GM19372 (cell line): ENCODE results near the gene TEX55.
"Not testable (repeated sequence)": the region's sequence is repeated elsewhere in the genome, so short reads cannot be mapped to it uniquely, and the experiment has no call there.

ENCODE experiments used
- ATAC-seq: cut with Tn5 transposase; IDR thresholded peaks from one replicate; pipeline ENCODE4 v1.9.1; 2021; ENCODE audit warnings: mild to moderate bottlenecking, low read depth, moderate library complexity; ENCODE audit not compliant: unreplicated experiment

The TEX55 gene

DNA sequence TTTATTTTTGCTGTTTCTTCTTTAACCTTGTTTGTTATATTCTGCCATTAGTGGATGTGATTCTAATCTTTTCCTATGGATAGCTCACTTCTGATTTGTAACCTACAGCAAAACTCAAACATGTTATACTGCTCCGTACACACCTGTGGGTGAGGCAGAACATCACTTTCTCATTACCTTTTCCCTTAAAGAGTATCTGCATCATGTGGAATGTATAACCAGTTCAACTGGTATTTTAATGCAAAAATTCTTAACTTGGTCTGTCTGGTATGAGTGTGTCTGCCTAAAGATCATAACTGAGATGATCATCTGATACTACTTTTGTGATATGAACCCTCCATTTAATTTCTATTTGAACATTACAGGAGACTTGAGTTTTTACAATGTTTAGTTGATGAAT is 14.4 kb downstream of the TEX55 start:
- no peak for ATAC-seq

DNA sequence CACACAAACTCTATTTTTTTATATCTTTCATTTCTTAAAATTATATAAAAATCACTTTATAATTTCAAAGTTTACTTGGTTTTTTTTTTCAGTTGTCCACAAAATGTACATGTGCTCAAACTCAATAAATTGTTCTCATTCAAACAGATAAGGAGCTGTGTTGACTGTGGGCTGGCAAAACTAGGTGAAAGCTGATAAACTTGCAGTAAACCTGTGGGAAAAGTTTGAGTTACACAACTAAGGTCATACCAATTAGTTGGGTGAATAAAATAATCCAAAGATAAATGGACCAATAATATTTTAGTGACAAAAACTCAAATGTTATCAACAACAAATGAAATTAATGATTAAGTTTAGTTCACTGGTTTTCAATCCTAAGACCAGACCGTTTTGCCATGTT is 14.8 kb downstream of the TEX55 start:
- no peak for ATAC-seq

DNA sequence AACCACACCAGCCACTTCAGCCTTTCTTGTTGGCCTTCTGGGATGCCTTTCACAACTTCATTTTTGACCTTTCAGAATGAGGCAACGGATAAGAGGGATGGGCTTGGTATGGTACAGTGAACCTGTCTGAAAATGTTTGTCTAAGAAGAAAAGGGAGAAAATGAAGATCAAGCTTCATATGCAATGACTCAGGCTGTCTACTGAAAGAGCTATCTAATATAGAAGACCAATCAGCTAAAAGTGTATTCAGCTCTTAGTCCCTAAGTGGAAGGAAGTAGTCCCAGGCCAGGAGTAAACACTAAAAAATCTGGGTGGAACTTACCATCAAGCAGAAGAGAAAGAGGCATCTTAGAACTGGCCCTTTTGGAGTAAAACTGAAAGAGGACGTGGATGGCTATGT is 15.3 kb downstream of the TEX55 start:
- no peak for ATAC-seq

DNA sequence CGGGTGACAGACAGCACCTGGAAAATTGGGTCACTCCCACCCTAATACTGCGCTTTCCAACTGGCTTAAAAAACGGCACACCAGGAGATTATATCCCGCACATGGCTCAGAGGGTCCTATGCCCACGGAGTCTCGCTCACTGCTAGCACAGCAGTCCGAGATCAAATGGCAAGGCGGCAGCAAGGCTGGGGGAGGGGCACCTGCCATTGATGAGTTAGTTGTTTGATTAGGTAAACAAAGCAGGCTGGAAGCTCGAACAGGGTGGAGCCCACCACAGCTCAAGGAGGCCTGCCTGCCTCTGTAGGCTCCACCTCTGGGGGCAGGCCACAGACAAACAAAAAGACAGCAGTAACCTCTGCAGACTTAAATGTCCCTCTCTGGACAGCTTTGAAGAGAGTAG is 18.8 kb downstream of the TEX55 start:
- not testable (repeated sequence) for ATAC-seq

DNA sequence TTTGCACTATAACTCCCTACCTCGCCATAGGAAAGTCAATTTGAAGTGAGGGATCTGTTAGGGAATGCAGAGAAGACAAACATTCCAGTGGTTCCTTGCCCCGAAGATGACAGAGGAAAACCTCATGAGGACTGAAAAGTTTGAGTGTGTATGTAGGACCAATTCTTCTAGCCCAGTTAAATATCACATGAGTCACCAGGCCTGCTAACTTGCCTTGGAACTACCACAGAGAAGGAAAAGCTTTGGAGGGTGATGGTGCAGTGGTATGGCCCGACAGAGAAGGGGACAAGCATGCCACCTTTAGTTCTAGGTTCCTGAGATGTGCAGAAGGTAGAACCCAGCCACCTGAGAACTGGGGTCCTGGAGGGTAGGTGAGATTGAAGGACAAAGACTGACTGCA is 24.9 kb downstream of the TEX55 start:
- ATAC-seq: no peak

DNA sequence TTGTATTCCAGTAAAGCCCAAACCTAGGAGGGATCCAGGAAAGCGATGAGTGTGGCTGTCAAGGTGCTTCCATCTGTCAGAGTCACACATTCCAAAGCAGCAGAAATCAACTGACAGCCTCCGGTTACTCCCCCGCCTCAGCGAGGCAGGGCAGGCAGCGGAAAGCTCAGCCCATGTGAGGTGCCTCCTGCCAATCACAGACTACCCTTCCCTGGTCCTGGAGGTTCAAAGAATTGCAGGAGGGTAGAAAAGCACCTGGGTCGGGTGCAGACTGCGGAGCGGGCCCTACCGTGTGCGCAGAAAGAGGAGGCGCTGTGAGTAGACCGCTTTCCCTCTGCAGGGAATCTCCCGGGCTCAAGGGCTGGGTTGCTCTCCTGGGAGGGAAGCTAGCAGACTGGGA is 27.4 kb downstream of the TEX55 start, which contains the start of gene UPK1B:
Gene UPK1B, plus strand, starts transcription at position 274 of the 400 bp plus-strand sequence. CDS start 13,144 bp downstream, outside the sequence.
- no peak for ATAC-seq

DNA sequence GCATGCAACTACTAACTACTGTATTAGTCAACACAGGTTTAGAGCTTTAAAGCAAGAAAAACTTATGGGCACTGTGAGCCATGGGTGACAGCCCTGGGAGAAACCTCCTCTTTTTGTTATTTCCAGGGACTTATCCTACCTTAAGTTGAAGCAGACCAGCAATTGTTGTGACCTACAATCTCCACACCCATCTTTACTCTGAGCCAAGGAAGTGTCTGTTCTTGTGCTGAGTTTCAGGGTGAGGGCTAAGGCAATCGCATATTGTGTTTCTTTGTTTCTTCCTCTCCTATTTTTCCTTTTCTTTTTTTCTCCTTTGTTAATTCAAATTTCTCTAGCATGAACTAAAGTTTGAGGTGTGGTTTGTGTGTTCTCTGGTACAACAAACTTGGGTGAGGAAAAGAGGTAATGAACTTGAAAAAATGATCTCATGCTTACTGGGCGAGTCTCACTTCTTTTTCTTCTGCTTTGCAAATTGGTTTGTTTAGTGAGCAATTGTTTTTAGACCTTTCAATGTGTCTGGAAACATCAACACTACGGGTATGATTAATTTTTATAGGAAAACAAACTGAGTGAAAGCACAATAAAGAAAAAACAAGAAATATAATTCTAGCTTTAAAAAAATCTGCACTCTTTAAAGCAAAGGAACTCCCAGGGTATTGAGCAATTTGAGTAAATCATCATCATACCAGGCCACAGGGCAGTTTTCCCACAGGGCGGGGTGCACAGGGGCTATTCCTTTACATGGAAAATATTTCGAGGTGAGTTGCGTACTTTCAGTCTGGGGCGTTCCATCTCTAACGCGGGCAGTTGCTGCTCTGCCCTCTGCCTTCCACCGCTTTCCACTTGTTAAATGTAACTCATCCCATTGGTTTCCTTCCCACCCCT is 30.1 kb downstream of the TEX55 start:
- no peak for ATAC-seq

DNA sequence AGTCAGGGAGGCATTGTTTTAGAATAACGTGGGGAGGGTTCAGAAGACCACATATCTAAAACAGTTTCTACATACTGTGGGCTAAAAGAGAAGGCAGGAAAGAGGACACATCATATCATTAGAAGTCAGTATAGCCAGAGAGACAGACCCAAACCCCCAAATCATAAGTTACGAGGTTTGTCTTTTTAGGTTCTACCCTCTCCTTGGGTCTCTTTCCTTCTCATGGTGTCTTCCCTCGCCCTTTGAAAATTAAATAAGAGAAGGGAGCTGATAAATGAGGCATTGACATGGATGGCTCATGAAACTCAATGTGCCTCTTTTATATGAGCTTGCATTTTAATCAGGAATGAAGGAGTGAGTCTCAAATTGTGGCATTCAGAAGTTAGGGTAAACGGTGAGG is 30.8 kb downstream of the TEX55 start:
- ATAC-seq: no peak

DNA sequence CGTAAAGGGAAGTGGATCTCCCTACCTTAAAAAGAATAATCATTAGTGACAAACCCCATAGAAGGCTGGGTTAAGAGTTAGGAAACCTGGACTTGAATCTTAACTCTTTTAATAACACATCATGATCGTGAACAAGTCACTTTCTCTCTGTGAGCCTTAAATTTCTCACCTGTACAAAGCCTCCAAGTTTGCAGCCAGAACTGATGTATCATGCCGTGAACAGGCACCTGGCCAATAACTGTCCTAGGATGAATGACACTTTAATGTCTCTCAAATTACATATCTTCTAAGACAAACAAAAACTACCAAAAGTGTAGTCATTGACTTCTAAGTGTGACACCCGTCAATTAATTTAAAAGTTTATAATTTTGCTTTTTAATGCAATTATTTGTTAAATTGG is 31.4 kb downstream of the TEX55 start:
- ATAC-seq: no peak

DNA sequence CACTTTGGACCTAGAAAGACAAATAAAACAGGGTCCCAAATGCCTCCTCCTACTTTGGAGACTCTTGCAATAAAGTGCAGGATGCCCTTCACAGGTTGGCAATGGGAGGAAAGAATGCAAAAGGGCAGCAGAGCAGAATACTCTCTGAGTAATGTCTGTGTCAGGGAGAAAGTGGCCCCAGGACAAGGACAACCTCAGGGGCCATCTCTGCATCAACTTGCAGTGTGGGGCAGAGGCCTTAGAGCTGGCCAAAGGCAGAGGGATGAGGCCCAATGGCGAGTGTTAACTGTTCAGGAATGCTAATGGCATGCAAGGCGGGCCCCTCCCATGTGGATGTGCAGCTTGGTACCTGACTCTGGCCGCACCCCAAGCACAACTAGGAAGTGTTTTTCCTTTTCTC is 35.8 kb downstream of the TEX55 start:
- ATAC-seq: no peak

DNA sequence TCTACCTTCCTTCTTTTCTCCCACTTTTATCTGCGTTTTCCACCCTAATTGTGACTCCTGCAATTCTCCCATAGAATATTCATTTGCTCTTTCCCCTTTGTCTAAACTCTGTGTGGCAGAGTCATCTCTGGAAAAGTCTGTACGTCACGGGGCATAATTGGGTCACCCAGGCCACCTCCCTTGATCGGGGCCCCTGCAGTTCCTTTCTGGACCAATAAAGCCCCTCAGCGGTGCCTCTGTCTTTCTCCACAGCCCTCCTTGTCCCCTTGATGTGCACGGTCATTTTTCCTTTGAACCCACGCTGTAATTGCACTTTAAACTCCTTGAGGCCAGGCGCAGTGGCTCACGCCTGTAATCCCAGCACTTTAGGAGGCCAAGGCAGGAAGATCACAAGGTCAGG is 38.1 kb downstream of the TEX55 start:
- no peak for ATAC-seq

DNA sequence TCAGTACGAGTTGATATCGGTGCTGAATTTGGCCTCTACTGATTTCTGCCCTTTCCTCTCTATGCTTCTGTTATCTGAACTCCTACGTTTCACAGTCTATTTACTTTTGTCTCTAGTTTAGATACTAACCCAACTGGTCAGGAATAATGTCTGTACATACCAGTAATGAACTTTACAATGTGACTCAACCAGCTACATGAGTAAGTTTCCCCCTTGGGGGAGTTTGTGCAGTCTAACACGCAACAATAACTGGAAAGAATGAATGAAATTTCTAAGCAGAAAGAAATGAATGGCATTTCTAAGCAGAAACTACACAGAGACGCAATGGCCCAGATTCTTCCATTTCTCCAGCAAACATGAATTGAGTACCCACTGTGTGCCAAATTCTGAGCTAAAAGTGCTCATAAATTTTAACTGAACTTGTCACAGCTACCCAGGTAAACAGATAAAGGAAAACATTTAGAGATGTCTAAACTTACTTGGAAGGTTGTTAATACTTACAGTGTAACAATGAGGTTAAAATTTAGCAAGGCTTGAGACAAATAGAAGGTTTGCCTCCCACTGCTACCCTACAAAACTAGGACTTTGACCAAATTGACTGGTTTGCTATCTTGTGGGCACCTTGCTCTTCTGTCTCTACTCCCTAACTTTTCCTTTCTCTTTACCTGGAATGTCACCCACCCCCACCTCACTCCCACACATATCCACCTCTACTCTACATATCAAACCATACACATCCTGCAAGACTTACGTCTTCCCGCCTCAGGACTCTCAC is 39.0 kb downstream of the TEX55 start:
- ATAC-seq: no peak

DNA sequence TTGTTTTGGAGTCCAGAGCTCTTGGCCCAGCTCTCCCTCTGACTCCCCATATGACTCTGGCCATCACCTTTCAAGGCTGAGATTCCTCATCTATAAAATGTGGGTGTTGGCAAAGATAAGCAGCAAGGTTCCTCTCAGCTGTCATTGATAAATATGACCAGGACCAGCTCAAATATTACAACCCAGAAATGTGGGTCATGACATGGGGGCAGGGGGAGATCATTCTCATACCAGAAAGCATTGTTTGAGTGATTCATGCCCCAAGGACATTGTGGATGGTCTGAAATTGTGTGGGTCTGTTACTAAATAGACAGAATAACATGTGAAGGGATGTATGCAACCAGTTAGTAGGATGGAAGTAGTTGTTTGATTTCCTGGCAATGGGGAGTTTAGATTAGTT is 41.3 kb downstream of the TEX55 start:
- no peak for ATAC-seq

DNA sequence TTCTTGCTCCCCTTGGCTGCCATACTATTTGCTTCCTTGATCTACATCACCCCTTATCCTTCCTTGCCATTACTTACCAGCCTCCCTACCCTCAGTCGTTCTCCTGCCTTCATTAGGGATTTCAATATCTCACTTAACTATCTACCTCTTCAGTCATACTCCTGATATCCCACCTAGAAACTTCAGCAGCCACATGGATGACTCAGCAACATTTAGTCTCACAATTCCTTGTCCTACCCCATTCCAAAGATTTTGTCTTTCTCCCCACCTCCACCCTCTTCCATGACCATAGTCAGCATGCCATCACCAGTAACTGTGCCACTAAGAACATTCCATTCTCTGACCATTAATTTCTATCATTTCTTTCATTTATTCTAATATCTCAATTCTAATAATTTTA is 45.8 kb downstream of the TEX55 start:
- no peak for ATAC-seq

DNA sequence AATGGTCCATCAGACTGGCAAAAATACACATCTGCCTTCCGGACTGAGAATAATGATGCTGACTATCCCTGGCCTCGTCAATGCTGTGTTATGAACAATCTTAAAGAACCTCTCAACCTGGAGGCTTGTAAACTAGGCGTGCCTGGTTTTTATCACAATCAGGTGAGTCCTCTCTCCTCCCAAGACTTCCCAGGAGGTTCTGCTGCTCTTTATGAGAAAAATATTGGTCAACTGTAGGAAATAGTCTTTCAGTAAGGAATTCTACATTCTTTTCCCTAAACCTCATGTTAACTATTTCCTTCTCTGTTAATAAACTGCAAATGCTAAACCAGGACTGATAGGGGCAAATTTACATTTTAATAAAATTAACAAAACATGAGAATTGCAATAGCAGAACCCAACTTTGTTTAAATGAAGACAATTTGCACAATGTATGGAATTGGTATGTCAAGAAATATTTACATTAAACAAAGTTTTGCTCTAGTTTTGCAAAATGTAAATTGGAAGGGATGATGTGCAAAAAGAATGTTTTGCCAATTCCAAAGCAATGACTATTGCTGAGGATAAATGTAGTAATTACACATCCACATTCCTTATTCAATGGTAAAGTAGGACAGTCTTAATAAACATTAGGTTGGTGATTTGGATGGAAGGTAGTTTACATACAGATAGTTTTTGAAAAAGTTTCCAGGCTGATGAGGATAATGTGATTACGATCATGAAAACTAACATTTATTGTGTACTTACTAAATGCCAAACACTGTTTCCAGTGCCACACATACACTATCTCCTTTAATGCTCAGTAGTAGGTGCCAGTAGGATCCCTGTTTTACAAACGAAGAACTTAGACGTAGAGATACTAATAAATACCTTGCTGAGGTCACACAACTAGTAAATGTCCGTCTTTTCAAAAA is 48.5 kb downstream of the TEX55 start:
- ATAC-seq: no peak

DNA sequence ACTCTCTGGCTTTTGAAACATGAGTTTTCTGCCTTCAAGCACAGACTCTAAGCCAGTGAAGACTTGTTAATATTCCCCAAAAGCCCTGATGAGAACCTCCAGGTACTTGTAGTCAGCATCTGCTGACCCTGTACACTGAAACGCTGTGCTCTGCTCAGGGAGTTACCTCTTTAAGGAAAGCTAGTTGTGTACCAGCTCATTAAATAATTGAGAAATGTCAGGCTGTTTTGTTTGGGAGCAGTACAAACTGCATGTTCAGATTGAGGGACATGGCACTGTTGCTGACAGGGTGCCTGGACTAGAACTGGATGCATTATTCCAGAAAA is 49.1 kb downstream of the TEX55 start:
- no peak for ATAC-seq

DNA sequence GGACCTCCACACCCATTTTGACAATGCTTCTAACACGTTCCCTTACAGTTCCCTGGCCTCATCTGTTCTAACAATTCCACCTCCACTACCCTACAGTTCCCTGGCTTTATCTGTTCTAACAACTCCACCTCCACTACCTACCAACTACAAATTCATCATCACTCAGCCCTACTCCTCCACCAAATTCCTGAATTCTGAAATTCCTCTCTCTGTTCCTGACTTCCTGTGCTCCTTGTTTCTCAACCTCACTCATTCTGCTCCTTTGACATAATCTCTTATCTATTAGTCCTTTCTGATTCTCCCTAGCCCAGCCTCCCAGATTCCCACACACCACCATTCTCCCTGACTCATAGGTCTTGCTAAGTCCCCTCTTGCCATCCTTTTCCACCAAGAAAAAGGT is 49.9 kb downstream of the TEX55 start:
- ATAC-seq: no peak
